Amygdala (tissue), 56 donors: ENCODE data around the gene NUBP2.

Experiments used
- DNase-seq, 56 donors: peaks; one replicate each; lab custom pipeline; 2025; lab: John Stamatoyannopoulos, UW

NUBP2 gene

GRCh38 chr16:1770328-1771187 is 12.2 kb upstream of the NUBP2 start:
- peak in 48 of 56 donors; percentile 8 to 74 (median 46) for DNase-seq

- peak in 51 of 56 donors; percentile 10 to 79 (median 46) for DNase-seq
These were observed 11.4 kb upstream of the NUBP2 start, which contains the start of gene NME3 for GRCh38 chr16:1771188-1771863. Gene NME3 (minus strand): TSS chr16:1771543. CDS start chr16:1771534, 9 bp downstream.

- no peak for DNase-seq
These were observed 10.8 kb upstream of the NUBP2 start for GRCh38 chr16:1771864-1772361.

GRCh38 chr16:1772362-1772907 is 10.3 kb upstream of the NUBP2 start, which contains the start of gene EME2:
Gene EME2 (plus strand): TSS chr16:1772810. CDS start chr16:1773228, 418 bp downstream.
- DNase-seq: peak in 5 of 56 donors; percentile 23 to 43 (median 41)

GRCh38 chr16:1772908-1773702 is 9.7 kb upstream of the NUBP2 start, which contains the start of gene MRPS34:
Gene MRPS34 (minus strand): TSS chr16:1773134. CDS start chr16:1773119, 15 bp downstream.
- DNase-seq: peak in 53 of 56 donors; percentile 17 to 85 (median 63)

GRCh38 chr16:1773703-1774447 is 8.9 kb upstream of the NUBP2 start:
- DNase-seq: peak in 8 of 56 donors; percentile 22 to 55 (median 36)

- no peak for DNase-seq
These were observed 8.3 kb upstream of the NUBP2 start for GRCh38 chr16:1774448-1774780.

GRCh38 chr16:1775006-1775845 is 7.5 kb upstream of the NUBP2 start:
- DNase-seq: no peak

GRCh38 chr16:1775846-1776671 is 6.7 kb upstream of the NUBP2 start:
- no peak for DNase-seq

GRCh38 chr16:1776672-1776955 is 6.1 kb upstream of the NUBP2 start:
- no peak for DNase-seq

GRCh38 chr16:1776991-1777374 is 5.8 kb upstream of the NUBP2 start:
- no peak for DNase-seq

GRCh38 chr16:1777375-1778199 is 5.2 kb upstream of the NUBP2 start:
- no peak for DNase-seq

GRCh38 chr16:1778200-1779179 is 4.3 kb upstream of the NUBP2 start:
- DNase-seq: no peak

GRCh38 chr16:1779234-1779701 is 3.5 kb upstream of the NUBP2 start:
- DNase-seq: no peak
